ENCODE results near the gene PPFIBP2. TPM values are rescaled to one million over a fixed set of nuclear protein-coding genes. Genes with fewer than 3 reads are reported as not detected.

PPFIBP2 gene
- total RNA-seq, 1 donor from 2014 or later = 3.9 TPM

- peak; percentile 88 for DNase-seq (ENCODE audit: low read depth)
These were observed 37.8 kb downstream of the PPFIBP2 start for GRCh38 chr11:7551571-7551970.

DNA sequence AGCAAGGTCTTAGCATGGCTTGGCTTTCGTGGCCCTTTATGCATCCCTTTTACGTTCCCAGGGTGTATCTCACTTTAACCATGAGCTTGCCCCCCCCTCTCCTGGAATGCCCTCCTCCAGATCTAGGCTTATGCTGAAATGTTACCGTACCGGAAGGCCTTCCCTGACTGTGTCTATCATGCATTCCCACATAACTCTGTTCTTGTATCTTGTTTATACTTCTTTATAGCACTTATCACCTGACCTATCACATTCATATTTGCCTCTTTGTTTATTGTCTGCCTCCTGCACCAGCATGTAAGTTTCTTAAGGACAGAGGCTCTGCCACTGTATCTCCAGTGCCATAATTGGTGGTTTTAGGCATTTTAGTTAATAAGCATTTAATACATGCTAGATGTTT is 38.9 kb downstream of the PPFIBP2 start:
- DNase-seq (ENCODE audit: low read depth) = no peak

- DNase-seq (ENCODE audit: low read depth) = peak; percentile 46
These were observed 41.4 kb downstream of the PPFIBP2 start for GRCh38 chr11:7555052-7555699.

GRCh38 chr11:7558046-7558445 is 44.2 kb downstream of the PPFIBP2 start:
- no peak for DNase-seq (ENCODE audit: low read depth)

- DNase-seq (ENCODE audit: low read depth) = no peak
These were observed 45.8 kb downstream of the PPFIBP2 start for GRCh38 chr11:7559398-7560283.

- no peak for DNase-seq (ENCODE audit: low read depth)
These were observed 47.8 kb downstream of the PPFIBP2 start for GRCh38 chr11:7561562-7561961.

DNA sequence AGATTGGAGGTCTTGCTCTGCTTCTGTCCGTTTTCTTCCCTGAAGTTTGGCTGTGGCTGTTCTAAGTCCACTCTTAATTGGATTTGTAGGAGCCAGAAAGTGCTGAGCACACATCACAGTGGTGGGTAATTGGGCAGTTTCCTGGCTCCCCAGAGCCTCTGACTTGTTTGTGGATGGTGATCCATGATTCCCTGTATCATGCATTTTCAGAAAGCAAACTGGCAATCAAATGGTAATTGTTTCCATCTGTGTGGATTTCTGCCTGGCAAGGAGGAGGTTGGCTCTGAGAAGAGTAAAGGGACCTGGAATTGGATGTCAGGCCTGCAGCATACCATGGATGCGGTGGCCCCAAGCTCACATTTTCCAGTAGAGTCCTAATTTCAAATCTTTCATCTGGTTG is 49.5 kb downstream of the PPFIBP2 start:
- DNase-seq (ENCODE audit: low read depth) = no peak

DNA sequence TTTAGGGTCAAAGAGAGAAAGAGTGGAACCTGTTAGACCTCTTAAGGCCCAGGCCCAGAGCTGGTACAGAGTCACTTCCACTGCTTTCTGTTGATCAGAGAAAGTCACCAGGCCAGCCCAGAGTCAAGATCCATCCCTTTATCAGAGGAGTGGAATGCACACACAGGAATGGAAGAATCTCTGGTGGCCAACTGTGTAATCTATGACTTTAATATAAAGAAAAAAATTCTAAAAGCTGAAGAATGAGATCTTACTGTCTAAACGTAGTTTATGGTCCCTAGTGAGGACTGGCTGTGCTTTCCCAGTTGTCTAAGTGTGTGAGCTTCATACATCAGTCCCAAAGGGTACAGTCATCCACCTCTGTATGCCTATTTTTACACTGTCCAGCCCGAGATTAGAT is 51.0 kb downstream of the PPFIBP2 start:
- no peak for DNase-seq (ENCODE audit: low read depth)

GRCh38 chr11:7567311-7567710 is 53.5 kb downstream of the PPFIBP2 start:
- DNase-seq (ENCODE audit: low read depth) = no peak

GRCh38 chr11:7569044-7569443 is 55.2 kb downstream of the PPFIBP2 start:
- no peak for DNase-seq (ENCODE audit: low read depth)

- DNase-seq (ENCODE audit: low read depth) = no peak
These were observed 56.4 kb downstream of the PPFIBP2 start for GRCh38 chr11:7570241-7570640.

DNA sequence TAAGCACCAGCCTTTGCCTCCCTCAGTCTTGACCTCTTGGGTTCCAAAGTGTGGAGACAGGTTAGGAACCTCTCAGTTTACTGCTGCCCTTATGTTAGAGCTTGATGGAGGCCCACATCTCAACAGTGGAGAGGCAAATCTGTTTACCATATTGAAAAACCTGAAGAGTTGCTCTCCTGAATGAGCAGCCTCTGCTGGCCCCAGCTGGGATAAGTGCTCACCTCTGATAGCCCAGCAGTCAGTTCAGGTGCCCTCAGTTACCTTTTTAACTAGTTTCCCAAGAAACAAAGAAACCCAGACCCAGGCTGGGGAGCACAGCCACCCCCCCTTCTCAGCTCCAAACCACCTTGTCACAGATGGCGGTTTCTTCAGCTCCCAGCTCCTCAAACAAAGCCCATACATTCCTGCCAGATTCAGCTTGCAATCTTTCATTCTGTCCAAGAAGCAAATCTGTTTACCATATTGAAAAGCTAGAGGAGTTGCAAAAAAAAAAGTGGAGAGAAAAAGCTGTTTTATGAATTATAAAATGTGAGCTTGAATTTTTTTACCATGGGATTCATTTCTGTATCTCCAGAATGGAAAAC is 57.2 kb downstream of the PPFIBP2 start:
- DNase-seq (ENCODE audit: low read depth) = no peak

- DNase-seq (ENCODE audit: low read depth) = peak; percentile 59
These were observed 57.8 kb downstream of the PPFIBP2 start for GRCh38 chr11:7571640-7572000.

DNA sequence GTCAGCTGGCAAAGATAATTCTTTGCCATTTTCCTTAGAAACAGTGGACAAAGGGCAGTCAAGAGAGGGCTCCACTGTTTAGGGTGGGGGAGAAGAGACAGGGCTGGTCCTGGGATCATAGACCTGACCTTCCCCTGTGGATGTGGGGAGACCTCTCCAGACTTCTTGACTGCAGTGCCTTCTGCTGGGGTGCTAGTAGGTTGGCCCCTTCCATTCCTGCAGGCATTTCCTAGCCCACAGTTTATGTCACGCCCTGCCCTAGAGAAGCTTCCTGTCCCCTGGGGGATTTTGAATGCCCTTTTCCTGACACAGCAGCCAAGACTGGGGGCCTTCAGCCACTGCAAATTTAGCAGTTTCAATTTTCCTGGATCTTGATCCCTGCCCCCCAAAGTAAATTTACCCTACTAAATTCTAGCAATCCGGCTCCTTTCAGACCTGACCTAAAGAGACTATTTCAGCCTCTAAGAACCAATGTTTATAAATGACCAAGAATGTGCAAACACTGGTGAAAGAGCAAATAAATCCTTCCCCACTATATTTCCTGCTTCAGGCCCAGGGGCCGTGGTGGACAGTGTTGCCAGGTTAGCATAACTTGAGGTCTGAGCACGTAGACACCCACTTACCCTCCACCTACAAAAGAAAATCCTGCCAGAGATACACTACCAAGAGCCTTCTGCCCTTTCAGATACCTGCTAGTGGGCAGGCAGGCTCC is 58.4 kb downstream of the PPFIBP2 start:
- no peak for DNase-seq (ENCODE audit: low read depth)

DNA sequence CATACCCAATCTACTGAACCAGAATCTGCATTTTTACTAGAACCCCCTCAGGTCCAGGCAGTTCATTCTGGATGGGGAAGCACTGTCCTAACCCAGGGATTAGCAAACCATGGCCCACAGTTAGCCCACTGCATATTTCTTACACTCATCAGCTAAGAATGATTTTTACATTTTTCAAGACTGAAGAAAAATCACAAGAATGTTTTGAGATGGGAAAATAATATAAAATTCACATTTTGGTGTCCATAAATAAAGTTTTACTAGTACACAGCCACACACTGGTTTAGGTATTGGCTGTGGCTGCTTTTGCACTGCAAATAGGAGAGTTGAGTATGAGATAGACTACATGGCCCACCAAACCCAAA is 59.4 kb downstream of the PPFIBP2 start:
- no peak for DNase-seq (ENCODE audit: low read depth)

GRCh38 chr11:7573558-7574296 is 59.9 kb downstream of the PPFIBP2 start:
- DNase-seq (ENCODE audit: low read depth) = no peak

GRCh38 chr11:7574491-7575130 is 60.8 kb downstream of the PPFIBP2 start:
- no peak for DNase-seq (ENCODE audit: low read depth)

- DNase-seq (ENCODE audit: low read depth) = peak; percentile 40
These were observed 62.3 kb downstream of the PPFIBP2 start for GRCh38 chr11:7575841-7576725.

- no peak for DNase-seq (ENCODE audit: low read depth)
These were observed 63.0 kb downstream of the PPFIBP2 start for GRCh38 chr11:7576726-7577290.

All from renal cortical epithelial cell (primary cell).